CD4-positive, alpha-beta T cell (primary cell): ENCODE data around the gene ATG7. TPM values are rescaled to one million over a fixed set of nuclear protein-coding genes. Genes with fewer than 3 reads are reported as not detected.

Experiments used
- ATAC-seq: fragments of 200-7000 bp; cut with Tn5 transposase; one replicate; pipeline ENCODE4 v1.10.0; 2022; ENCODE audit warnings: mild to moderate bottlenecking; ENCODE audit not compliant: poor library complexity
- CTCF ChIA-PET: fragments of 350-600 bp; sonication (Branson Sonifier 250); formaldehyde crosslinking; loops from one replicate; lab custom pipeline; 2021; ENCODE audit warnings: antibody characterized with exemption, inconsistent platforms; lab: Charles Lee
- POLR2A ChIA-PET: fragments of 350-600 bp; sonication (Branson Sonifier 250); formaldehyde crosslinking; loops from one replicate; lab custom pipeline; 2021; ENCODE audit warnings: antibody characterized with exemption, inconsistent platforms; lab: Charles Lee
- DNase-seq, 14 experiments: peaks; one replicate each; pipeline ENCODE4 v3.0.0-alpha.2; 2013 to 2020; ENCODE audit warnings: mixed read lengths in 2 of 14
- H3K27ac ChIP-seq, 2 donors: one replicate each; pipeline versions ENCODE4 v1.5.1 to v1.7.0; 2013; ENCODE audit warnings: low read length in 2 of 2, low read depth in 1 of 2, mild to moderate bottlenecking in 1 of 2
- H3K27me3 ChIP-seq, 2 experiments: 1 replicate in 1 of 2; 2 replicates in 1 of 2; pipeline versions ENCODE4 v1.6.1 to v1.7.0; 2013; ENCODE audit warnings: low read length in 2 of 2, control low read depth in 1 of 2, mild to moderate bottlenecking in 1 of 2, moderate library complexity in 1 of 2; ENCODE audit not compliant: insufficient read depth in 2 of 2, control insufficient read depth in 1 of 2
- H3K36me3 ChIP-seq: one replicate; pipeline ENCODE4 v1.6.1; 2013; ENCODE audit warnings: low read length, control low read depth; ENCODE audit not compliant: insufficient read depth
- H3K4me1 ChIP-seq: one replicate; pipeline ENCODE4 v1.6.1; 2013; ENCODE audit warnings: low read length, control low read depth; ENCODE audit not compliant: insufficient read depth
- H3K4me3 ChIP-seq: one replicate; pipeline ENCODE4 v1.5.1; 2013; ENCODE audit warnings: mild to moderate bottlenecking, low read length, moderate library complexity
- H3K9me3 ChIP-seq, 2 experiments: 1 replicate in 1 of 2; 2 replicates in 1 of 2; pipeline versions ENCODE4 v1.6.1 to v1.7.0; 2013; ENCODE audit warnings: low read length in 2 of 2, mild to moderate bottlenecking in 2 of 2, control low read depth in 1 of 2, moderate library complexity in 1 of 2; ENCODE audit not compliant: control insufficient read depth in 1 of 2, insufficient read depth in 1 of 2
- H3K27ac Mint-ChIP-seq: one replicate; pipeline ENCODE4 v1.8.0; 2020; ENCODE audit warnings: mixed read lengths
- H3K27me3 Mint-ChIP-seq: one replicate; pipeline ENCODE4 v1.8.0; 2021; ENCODE audit warnings: mixed read lengths
- H3K36me3 Mint-ChIP-seq: one replicate; pipeline ENCODE4 v1.8.0; 2021; ENCODE audit warnings: low read depth, mixed read lengths
- H3K4me1 Mint-ChIP-seq: one replicate; pipeline ENCODE4 v1.8.0; 2021; ENCODE audit warnings: low read depth, mixed read lengths
- H3K4me3 Mint-ChIP-seq: one replicate; pipeline ENCODE4 v1.8.0; 2020; ENCODE audit warnings: mild to moderate bottlenecking, mixed read lengths
- H3K9me3 Mint-ChIP-seq: one replicate; pipeline ENCODE4 v1.8.0; 2020; ENCODE audit warnings: mixed read lengths
- intact Hi-C, 2 experiments: fragments of 100-400 bp; cut with DNase I in 1 of 2; cut with micrococcal nuclease in 1 of 2; formaldehyde crosslinking; loops; one replicate each; pipeline versions ENCODE4 v1.15.1 to v1.9.0; 2023 to 2025; cut with DNase I, micrococcal nuclease
- total RNA-seq, 174 experiments: library from RNA in 2 of 174; stranded (reverse) in 2 of 174; gene quantifications; one replicate each; pipeline ENCODE4 v1.2.3 and lab custom pipeline; 2021 to 2026
- TF ChIP-seq, protein P1 (sequence below): fragments of 200-600 bp; IDR thresholded peaks from one replicate; pipeline ENCODE4 v1.8.0; 2022; ENCODE audit warnings: antibody characterized with exemption, mild to moderate bottlenecking

ATG7 gene
- total RNA-seq, 2 experiments from 2014 or later, result 21.4 to 25.7 TPM

DNA sequence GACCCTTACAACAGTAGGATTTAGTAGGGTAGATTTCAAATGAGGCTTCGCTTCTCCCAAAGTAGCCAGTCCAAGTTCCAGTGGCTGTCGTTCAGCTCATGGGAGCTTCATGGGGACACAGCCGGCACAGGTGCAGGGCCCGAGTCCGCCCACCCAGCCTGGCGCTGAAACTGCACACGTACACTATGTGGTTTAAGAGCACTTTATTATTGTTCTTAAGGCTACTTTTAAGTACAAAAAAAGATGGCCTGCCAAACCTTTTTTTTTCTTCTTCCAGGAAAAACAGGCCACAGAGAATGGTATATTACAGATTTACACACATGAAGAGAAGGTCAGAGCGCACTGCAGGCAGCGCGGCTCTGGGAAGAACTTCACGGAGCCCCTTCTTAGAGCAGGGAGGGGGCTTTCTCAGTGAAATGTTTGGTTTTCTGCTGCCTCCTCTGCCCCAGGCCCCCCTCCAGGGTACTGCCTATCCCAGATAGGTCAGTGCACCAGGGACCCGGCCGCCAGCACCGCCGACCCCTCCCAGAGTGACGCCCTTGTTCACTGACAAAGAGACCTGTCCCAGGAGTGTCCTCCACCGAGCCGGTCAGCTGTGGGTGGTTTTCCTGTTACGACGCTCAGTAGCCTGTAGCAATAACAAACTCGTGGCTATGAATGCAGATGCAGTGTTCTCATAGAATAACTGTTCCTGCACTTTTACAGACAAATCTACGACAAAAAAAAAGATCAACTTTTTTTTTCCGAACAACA, 283.9 kb downstream of the ATG7 start:
- Histone ChIP-seq H3K4me3 (no peak overlapping the region), H3K4me1 (no peaks in the 10 kb centered on the region), H3K36me3 (peaks cover 53% of the 10 kb centered on the region), H3K27ac (no peak overlapping the region), H3K27me3 (no peaks in the 10 kb centered on the region), H3K9me3 (peaks cover 0 to 9% of the 10 kb centered on the region in 2 experiments)
- Mint-ChIP-seq H3K4me3 (no peak overlapping the region), H3K9me3 (no peaks in the 10 kb centered on the region), H3K27ac (no peak overlapping the region), H3K36me3 (peaks cover 59% of the 10 kb centered on the region), H3K4me1 (peaks cover 5% of the 10 kb centered on the region), H3K27me3 (no peaks in the 10 kb centered on the region)
- CTCF ChIA-PET, result no interaction called here
- ATAC-seq (no peak), DNase-seq (no peak)
- POLR2A ChIA-PET, result no interaction called here
- TF ChIP-seq, protein P1, sequence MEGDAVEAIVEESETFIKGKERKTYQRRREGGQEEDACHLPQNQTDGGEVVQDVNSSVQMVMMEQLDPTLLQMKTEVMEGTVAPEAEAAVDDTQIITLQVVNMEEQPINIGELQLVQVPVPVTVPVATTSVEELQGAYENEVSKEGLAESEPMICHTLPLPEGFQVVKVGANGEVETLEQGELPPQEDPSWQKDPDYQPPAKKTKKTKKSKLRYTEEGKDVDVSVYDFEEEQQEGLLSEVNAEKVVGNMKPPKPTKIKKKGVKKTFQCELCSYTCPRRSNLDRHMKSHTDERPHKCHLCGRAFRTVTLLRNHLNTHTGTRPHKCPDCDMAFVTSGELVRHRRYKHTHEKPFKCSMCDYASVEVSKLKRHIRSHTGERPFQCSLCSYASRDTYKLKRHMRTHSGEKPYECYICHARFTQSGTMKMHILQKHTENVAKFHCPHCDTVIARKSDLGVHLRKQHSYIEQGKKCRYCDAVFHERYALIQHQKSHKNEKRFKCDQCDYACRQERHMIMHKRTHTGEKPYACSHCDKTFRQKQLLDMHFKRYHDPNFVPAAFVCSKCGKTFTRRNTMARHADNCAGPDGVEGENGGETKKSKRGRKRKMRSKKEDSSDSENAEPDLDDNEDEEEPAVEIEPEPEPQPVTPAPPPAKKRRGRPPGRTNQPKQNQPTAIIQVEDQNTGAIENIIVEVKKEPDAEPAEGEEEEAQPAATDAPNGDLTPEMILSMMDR, result no peak
- intact Hi-C loops, result no loop called here

DNA sequence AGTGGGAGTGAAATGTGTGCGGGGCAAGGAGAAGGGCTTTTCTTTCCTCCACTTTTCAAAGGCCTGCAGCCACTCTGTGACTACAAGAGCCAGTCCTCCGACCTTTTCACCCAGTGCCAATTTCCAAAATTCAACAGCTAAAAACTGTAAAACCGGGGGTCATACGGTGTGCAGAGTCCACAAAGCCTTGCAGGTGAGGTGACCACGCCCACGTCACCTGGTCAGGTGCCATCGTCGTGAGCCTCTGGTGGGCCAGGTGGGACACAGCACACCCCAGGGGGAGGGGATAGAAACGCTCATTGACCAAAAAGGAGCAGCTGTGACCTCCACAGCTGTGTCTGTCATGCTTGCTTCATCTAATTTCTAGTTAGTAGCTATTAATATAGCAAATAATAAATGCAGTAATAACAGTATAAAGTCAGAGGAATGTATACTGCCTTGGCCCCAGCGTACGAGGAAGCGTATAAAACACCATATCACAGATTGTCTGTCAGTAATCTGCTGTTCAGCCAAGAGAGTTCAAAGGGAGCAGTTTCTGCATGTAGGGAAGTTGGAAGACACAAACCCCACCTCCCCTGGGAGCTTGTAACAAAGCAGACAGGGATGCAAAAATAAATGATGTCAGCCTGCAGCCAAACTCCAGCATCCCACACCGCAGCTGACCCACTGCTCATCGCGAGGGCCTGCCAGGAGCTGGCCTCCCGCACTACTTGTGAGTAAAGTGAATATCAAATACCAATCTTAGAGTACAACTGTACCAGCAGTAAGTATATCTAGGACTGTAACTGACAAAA, 284.9 kb downstream of the ATG7 start:
- no peak for DNase-seq
- ChIA-PET CTCF (no interaction called here), POLR2A (interaction anchor here (1.0 kb wide), 1 partner anchor 87 kb away, joined by 4 read pairs; the partner anchor contains the start of gene VGLL4)
- ATAC-seq, result no peak
- no peaks in the 10 kb centered on the region for H3K4me1 ChIP-seq
- Mint-ChIP-seq H3K4me3 (no peak overlapping the region), H3K9me3 (no peaks in the 10 kb centered on the region), H3K27ac (peak overlapping the region; percentile 43), H3K36me3 (peaks cover 56% of the 10 kb centered on the region), H3K4me1 (peaks cover 5% of the 10 kb centered on the region), H3K27me3 (no peaks in the 10 kb centered on the region)
- TF ChIP-seq, protein P1, result no peak
- H3K4me3 ChIP-seq, result no peak overlapping the region
- H3K27me3 ChIP-seq, result no peaks in the 10 kb centered on the region
- peaks cover 54% of the 10 kb centered on the region for H3K36me3 ChIP-seq
- peaks cover 0 to 9% of the 10 kb centered on the region in 2 experiments for H3K9me3 ChIP-seq
- no peak overlapping the region for H3K27ac ChIP-seq
- intact Hi-C loops, result no loop called here

DNA sequence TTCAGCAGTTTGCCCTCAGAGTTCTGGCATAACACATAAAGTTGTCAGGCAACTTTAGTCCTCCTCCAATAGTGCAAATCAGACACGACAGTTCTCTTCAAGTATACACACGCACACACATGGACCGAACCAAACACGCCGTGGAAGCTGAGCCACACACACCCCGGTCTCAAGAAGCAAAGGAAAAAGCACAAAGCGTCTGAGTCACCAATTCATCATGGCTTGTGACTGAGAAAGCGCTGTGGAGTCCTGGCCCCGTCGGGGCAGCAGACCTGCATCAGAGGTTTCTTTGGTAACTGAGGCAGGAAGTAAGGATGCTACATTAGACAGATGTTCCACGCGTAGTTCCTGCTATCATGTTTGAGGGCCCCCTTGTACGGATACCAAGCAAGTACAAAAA, 285.8 kb downstream of the ATG7 start:
- Mint-ChIP-seq H3K27me3 (no peaks in the 10 kb centered on the region), H3K4me3 (no peak overlapping the region), H3K4me1 (peaks cover 5% of the 10 kb centered on the region), H3K36me3 (peaks cover 47% of the 10 kb centered on the region), H3K9me3 (no peaks in the 10 kb centered on the region), H3K27ac (peak overlapping the region; percentile 43)
- ChIA-PET POLR2A (interaction anchor here (1.0 kb wide), 1 partner anchor 86 kb away, joined by 4 read pairs; the partner anchor contains the start of gene VGLL4), CTCF (no interaction called here)
- no peak for DNase-seq
- H3K4me3 ChIP-seq, result no peak overlapping the region
- no peak for ATAC-seq
- H3K27ac ChIP-seq, result no peak overlapping the region
- peaks cover 57% of the 10 kb centered on the region for H3K36me3 ChIP-seq
- H3K4me1 ChIP-seq, result no peaks in the 10 kb centered on the region
- TF ChIP-seq, protein P1, result no peak
- intact Hi-C loops, result no loop called here
- H3K9me3 ChIP-seq, result peaks cover 0 to under 1% of the 10 kb centered on the region in 2 experiments
- no peaks in the 10 kb centered on the region for H3K27me3 ChIP-seq
